Measurements from ENCODE around the gene SIRPG.
"Not testable (repeated sequence)": the region's sequence is repeated elsewhere in the genome, so short reads cannot be mapped to it uniquely, and the experiment has no call there.

The SIRPG gene

GRCh38 chr20:1635291-1635979 lies 22.1 kb downstream of the SIRPG start:
- no peak for DNase-seq

- DNase-seq: no peak
Measured at GRCh38 chr20:1633535-1633934, 24.0 kb downstream of the SIRPG start.

- no peak for DNase-seq
Measured at GRCh38 chr20:1632178-1632577, 25.4 kb downstream of the SIRPG start.

GRCh38 chr20:1631309-1632151 lies 26.0 kb downstream of the SIRPG start:
- no peak for DNase-seq

GRCh38 chr20:1630186-1630585 lies 27.4 kb downstream of the SIRPG start:
- no peak for DNase-seq

- DNase-seq: no peak
Measured at GRCh38 chr20:1629321-1629720, 28.3 kb downstream of the SIRPG start.

GRCh38 chr20:1628621-1629020 lies 29.0 kb downstream of the SIRPG start:
- DNase-seq: no peak

GRCh38 chr20:1627200-1627550 lies 30.4 kb downstream of the SIRPG start:
- DNase-seq: no peak

GRCh38 chr20:1626528-1627199 lies 30.9 kb downstream of the SIRPG start:
- DNase-seq: no peak

- no peak for DNase-seq
Measured at GRCh38 chr20:1625083-1625690, 32.4 kb downstream of the SIRPG start.

- DNase-seq: no peak
Measured at GRCh38 chr20:1623501-1624205, 33.9 kb downstream of the SIRPG start.

- no peak for DNase-seq
Measured at GRCh38 chr20:1622450-1622849, 35.1 kb downstream of the SIRPG start.

- DNase-seq: no peak
Measured at GRCh38 chr20:1621316-1621715, 36.3 kb downstream of the SIRPG start.

GRCh38 chr20:1619861-1620444 lies 37.6 kb downstream of the SIRPG start, which contains the start of gene SIRPB1:
Gene SIRPB1 (minus strand): TSS chr20:1620009. CDS start chr20:1619944, 65 bp downstream.
- no peak for DNase-seq

GRCh38 chr20:1618954-1619540 lies 38.5 kb downstream of the SIRPG start:
- no peak for DNase-seq

- DNase-seq: no peak
Measured at GRCh38 chr20:1618479-1618878, 39.1 kb downstream of the SIRPG start.

- DNase-seq: no peak
Measured at GRCh38 chr20:1616858-1617434, 40.6 kb downstream of the SIRPG start.

GRCh38 chr20:1610404-1610803 lies 47.2 kb downstream of the SIRPG start:
- DNase-seq: not testable (repeated sequence)

GRCh38 chr20:1608678-1609347 lies 48.8 kb downstream of the SIRPG start:
- not testable (repeated sequence) for DNase-seq

GRCh38 chr20:1600736-1601135 lies 56.8 kb downstream of the SIRPG start:
- no peak for DNase-seq

- DNase-seq: no peak
Measured at GRCh38 chr20:1595333-1595732, 62.2 kb downstream of the SIRPG start.
